ENCODE data around the gene PROSER1. TPM values are rescaled to one million over a fixed set of nuclear protein-coding genes. Genes with fewer than 3 reads are reported as not detected.

The PROSER1 gene
- total RNA-seq, 1 experiment from 2014 or later = 75.6 TPM

DNA sequence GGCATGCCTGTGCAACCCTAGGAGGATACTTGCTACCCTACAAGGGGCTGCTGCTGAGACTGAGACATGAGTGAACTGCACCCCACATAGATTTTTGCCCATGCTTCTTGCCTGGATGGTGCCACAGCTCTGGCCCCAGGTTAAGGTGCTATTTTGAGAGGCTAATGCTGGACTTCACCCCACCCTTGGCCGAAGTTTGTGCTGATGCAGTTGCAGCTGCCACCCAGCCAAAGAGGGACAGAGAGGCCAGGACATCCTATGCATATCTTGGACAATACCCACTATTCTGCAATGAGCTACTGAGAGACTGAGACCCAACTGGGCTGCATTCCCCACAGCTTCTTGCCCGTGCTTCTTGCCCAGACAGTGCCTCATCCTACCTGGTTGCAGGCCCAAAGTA, 35.0 kb upstream of the PROSER1 start:
- H3K27me3 ChIP-seq (replicated peaks; ENCODE audit: control insufficient read depth, insufficient read depth, low read length) = no peaks in the 10 kb centered on the region
- Mint-ChIP-seq H3K9me3 (ENCODE audit: unreplicated experiment) (no peaks in the 10 kb centered on the region), H3K36me3 (ENCODE audit: insufficient read depth, unreplicated experiment) (no peaks in the 10 kb centered on the region), H3K4me3 (ENCODE audit: unreplicated experiment) (no peak overlapping the region), H3K27ac (ENCODE audit: unreplicated experiment) (no peak overlapping the region), H3K27me3 (ENCODE audit: insufficient read depth, unreplicated experiment) (peaks cover 6% of the 10 kb centered on the region), H3K4me1 (ENCODE audit: low read depth, unreplicated experiment) (no peaks in the 10 kb centered on the region)
- no peak overlapping the region for H3K4me3 ChIP-seq (ENCODE audit: low read depth, low read length)
- H3K9me3 ChIP-seq = peaks cover 2% of the 10 kb centered on the region; the same call in 1 of the 2 replicates
- intact Hi-C loops (cut with micrococcal nuclease; ENCODE audit: unreplicated experiment) = no loop called here
- BruUV-seq (replicated peaks) = no TSS peak
- DNase-seq = no peak
- ChIA-PET POLR2A (no interaction called here), CTCF (no interaction called here)
- H3K36me3 ChIP-seq (ENCODE audit: control insufficient read depth, insufficient read depth, low read length) = no peaks in the 10 kb centered on the region
- TF ChIP-seq, protein P1, sequence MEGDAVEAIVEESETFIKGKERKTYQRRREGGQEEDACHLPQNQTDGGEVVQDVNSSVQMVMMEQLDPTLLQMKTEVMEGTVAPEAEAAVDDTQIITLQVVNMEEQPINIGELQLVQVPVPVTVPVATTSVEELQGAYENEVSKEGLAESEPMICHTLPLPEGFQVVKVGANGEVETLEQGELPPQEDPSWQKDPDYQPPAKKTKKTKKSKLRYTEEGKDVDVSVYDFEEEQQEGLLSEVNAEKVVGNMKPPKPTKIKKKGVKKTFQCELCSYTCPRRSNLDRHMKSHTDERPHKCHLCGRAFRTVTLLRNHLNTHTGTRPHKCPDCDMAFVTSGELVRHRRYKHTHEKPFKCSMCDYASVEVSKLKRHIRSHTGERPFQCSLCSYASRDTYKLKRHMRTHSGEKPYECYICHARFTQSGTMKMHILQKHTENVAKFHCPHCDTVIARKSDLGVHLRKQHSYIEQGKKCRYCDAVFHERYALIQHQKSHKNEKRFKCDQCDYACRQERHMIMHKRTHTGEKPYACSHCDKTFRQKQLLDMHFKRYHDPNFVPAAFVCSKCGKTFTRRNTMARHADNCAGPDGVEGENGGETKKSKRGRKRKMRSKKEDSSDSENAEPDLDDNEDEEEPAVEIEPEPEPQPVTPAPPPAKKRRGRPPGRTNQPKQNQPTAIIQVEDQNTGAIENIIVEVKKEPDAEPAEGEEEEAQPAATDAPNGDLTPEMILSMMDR (IDR thresholded peaks at IDR 0.05; ENCODE audit: insufficient read depth in 1 of 2, low read depth in 1 of 2, low read length in 1 of 2, severe bottlenecking in 1 of 2, unreplicated experiment in 1 of 2) = no peak
- H3K4me1 ChIP-seq = no peaks in the 10 kb centered on the region

DNA sequence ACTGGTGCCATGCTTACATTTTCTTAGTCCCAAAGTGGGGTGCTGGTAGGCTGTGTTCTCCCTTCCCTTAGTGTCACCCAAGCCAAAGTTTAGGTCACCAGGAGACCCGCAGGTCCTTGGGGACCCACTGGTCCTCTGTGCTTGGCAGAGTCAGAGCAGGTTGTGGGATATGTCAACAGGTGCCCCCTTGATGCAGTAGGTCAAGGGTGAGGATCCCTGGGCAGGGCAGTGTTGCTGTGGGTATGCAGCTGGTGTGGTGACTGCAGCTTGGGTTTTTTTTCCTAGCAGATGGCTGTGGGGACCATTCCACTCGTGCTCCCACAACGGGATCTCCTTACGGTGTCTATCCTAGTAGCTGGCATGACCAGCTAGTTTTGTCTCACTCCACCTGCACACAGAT, 24.1 kb upstream of the PROSER1 start:
- Mint-ChIP-seq H3K4me1 (ENCODE audit: low read depth, unreplicated experiment) (no peaks in the 10 kb centered on the region), H3K36me3 (ENCODE audit: insufficient read depth, unreplicated experiment) (no peaks in the 10 kb centered on the region), H3K4me3 (ENCODE audit: unreplicated experiment) (no peak overlapping the region), H3K27me3 (ENCODE audit: insufficient read depth, unreplicated experiment) (no peaks in the 10 kb centered on the region), H3K9me3 (ENCODE audit: unreplicated experiment) (peaks cover 7% of the 10 kb centered on the region), H3K27ac (ENCODE audit: unreplicated experiment) (no peak overlapping the region)
- DNase-seq = no peak
- Histone ChIP-seq H3K4me1 (no peaks in the 10 kb centered on the region), H3K4me3 (ENCODE audit: low read depth, low read length) (no peak overlapping the region), H3K36me3 (ENCODE audit: control insufficient read depth, insufficient read depth, low read length) (no peaks in the 10 kb centered on the region), H3K9me3 (no peaks in the 10 kb centered on the region), H3K27me3 (replicated peaks; ENCODE audit: control insufficient read depth, insufficient read depth, low read length) (no peaks in the 10 kb centered on the region)
- BruUV-seq (replicated peaks) = no TSS peak
- intact Hi-C loops (cut with micrococcal nuclease; ENCODE audit: unreplicated experiment) = loop anchor here (1.0 kb wide), 1 partner anchor 13 kb away; no protein-coding TSS in a partner anchor
- TF ChIP-seq, protein P1 (IDR thresholded peaks at IDR 0.05; ENCODE audit: insufficient read depth in 1 of 2, low read depth in 1 of 2, low read length in 1 of 2, severe bottlenecking in 1 of 2, unreplicated experiment in 1 of 2) = no peak
- POLR2A ChIA-PET = no interaction called here
- CTCF ChIA-PET = no interaction called here

DNA sequence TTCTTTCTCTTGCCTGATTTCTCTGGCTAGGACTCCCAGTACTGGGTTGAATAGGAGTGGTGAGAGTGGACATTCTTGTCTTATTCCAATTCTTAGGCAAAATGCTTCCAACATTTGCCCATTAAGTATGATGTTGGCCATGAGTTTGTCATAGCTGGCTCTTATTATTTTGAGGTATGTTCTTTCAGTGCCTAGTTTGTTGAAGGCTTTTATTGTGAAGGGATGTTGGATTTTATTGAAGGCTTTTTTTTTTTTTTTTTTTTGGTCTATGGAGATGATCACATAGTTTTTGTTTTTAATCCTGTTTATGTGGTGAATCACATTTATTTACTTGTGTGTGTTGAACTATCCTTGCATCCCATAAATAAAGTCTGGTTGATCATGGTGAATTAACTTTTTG, 20.2 kb upstream of the PROSER1 start:
- Mint-ChIP-seq H3K4me3 (ENCODE audit: unreplicated experiment) (no peak overlapping the region), H3K4me1 (ENCODE audit: low read depth, unreplicated experiment) (no peaks in the 10 kb centered on the region), H3K36me3 (ENCODE audit: insufficient read depth, unreplicated experiment) (no peaks in the 10 kb centered on the region), H3K27me3 (ENCODE audit: insufficient read depth, unreplicated experiment) (no peaks in the 10 kb centered on the region), H3K27ac (ENCODE audit: unreplicated experiment) (no peak overlapping the region), H3K9me3 (ENCODE audit: unreplicated experiment) (no peaks in the 10 kb centered on the region)
- intact Hi-C loops (cut with micrococcal nuclease; ENCODE audit: unreplicated experiment) = no loop called here
- Histone ChIP-seq H3K9me3 (no peaks in the 10 kb centered on the region), H3K36me3 (ENCODE audit: control insufficient read depth, insufficient read depth, low read length) (no peaks in the 10 kb centered on the region), H3K4me3 (ENCODE audit: low read depth, low read length) (no peak overlapping the region), H3K27me3 (replicated peaks; ENCODE audit: control insufficient read depth, insufficient read depth, low read length) (no peaks in the 10 kb centered on the region), H3K4me1 (no peaks in the 10 kb centered on the region)
- BruUV-seq (replicated peaks) = no TSS peak
- POLR2A ChIA-PET = no interaction called here
- CTCF ChIA-PET = no interaction called here
- TF ChIP-seq, protein P1 (IDR thresholded peaks at IDR 0.05; ENCODE audit: insufficient read depth in 1 of 2, low read depth in 1 of 2, low read length in 1 of 2, severe bottlenecking in 1 of 2, unreplicated experiment in 1 of 2) = no peak
- DNase-seq = no peak

Measured in Caco-2 (cell line).